ENCODE measurements around the gene GPR42.

DNA sequence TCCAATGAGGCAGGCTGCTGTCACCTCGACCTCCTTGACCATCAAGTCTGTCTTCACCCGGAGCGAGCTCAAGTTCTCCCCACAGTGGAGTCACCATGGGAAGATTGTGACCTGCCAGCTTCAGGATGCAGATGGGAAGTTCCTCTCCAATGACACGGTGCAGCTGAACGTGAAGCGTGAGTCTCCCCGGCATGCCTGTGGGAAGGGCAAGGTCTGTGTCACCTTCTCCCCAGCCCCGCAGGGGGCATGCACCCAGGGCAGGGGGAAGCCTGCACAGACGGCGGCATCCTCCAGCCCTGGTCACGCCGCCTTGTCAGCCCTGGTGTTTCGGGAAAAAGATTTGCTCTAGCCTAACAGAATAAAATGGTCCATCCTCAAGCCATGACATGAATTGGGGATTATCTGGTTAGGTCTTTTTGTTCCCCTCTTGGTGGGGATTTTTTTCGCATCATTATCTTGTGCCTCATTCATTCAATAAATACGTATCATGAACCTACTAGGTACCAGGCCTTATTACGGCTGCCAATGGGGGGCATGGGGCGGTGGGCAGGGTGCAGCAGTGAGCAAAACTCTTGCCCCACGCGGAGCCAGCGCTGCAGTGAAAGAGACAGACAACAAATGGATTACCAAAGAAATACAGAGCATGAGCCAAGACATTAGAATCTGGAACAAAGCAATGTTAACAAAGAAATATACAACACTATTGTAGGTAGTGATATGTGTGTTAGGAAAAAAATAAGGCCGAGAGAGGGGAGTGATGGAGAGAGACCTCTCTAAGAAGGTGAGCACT is 34.5 kb upstream of the GPR42 start:
- TF ChIP-seq CTCF (IDR thresholded peaks at IDR 0.05) (no peak), POLR2A (IDR thresholded peaks at IDR 0.05) (no peak), POLR2AphosphoS5 (IDR thresholded peaks at IDR 0.05) (no peak), EP300 (IDR thresholded peaks at IDR 0.05) (no peak)

Measured in suprapubic skin (tissue), 4 donors.